CD4-positive, alpha-beta memory T cell (primary cell): Measurements from ENCODE around the gene ITSN1. TPM values are rescaled to one million over a fixed set of nuclear protein-coding genes. Genes with fewer than 3 reads are reported as not detected.

Source experiments
- CTCF ChIA-PET: fragments of 350-600 bp; sonication (Branson Sonifier 250); formaldehyde crosslinking; loops from one replicate; lab custom pipeline; 2021; ENCODE audit warnings: inconsistent platforms; ENCODE audit not compliant: partially characterized antibody; lab: Charles Lee
- POLR2A ChIA-PET: fragments of 350-600 bp; sonication (Branson Sonifier 250); formaldehyde crosslinking; loops from one replicate; lab custom pipeline; 2021; ENCODE audit not compliant: partially characterized antibody; lab: Charles Lee
- DNase-seq, 5 donors: peaks; one replicate each; pipeline versions ENCODE4 v3.0.0 to v3.0.0-alpha.2; 2020 to 2022; ENCODE audit warnings: mixed read lengths in 1 of 5
- H3K27ac ChIP-seq: one replicate; pipeline ENCODE4 v1.7.0; 2013; ENCODE audit warnings: low read depth, low read length
- H3K27me3 ChIP-seq: 2 replicates; pipeline ENCODE4 v1.7.0; 2013; ENCODE audit warnings: mild to moderate bottlenecking, low read length, moderate library complexity; ENCODE audit not compliant: insufficient read depth
- H3K36me3 ChIP-seq: 2 replicates; pipeline ENCODE4 v1.7.0; 2013; ENCODE audit warnings: mild to moderate bottlenecking, low read length, moderate library complexity; ENCODE audit not compliant: insufficient read depth
- H3K4me1 ChIP-seq: 2 replicates; pipeline ENCODE4 v1.7.0; 2013; ENCODE audit warnings: mild to moderate bottlenecking, low read length, moderate library complexity; ENCODE audit not compliant: insufficient read depth
- H3K4me3 ChIP-seq, 2 donors: one replicate each; pipeline ENCODE4 v1.7.0; 2013; ENCODE audit warnings: low read length in 2 of 2, mild to moderate bottlenecking in 1 of 2
- H3K9me3 ChIP-seq, 2 donors: one replicate each; pipeline ENCODE4 v1.7.0; 2013; ENCODE audit warnings: low read length in 2 of 2, control low read depth in 1 of 2; ENCODE audit not compliant: control insufficient read depth in 1 of 2
- H3K27ac Mint-ChIP-seq, 7 donors: one replicate each; pipeline ENCODE4 v1.8.0; 2020 to 2021; ENCODE audit warnings: mixed read lengths in 7 of 7, mild to moderate bottlenecking in 6 of 7, inconsistent platforms in 3 of 7, moderate library complexity in 3 of 7
- H3K27me3 Mint-ChIP-seq, 2 donors: one replicate each; pipeline ENCODE4 v1.8.0; 2020 to 2021; ENCODE audit warnings: mixed read lengths in 2 of 2
- H3K36me3 Mint-ChIP-seq, 2 donors: one replicate each; pipeline ENCODE4 v1.8.0; 2020 to 2021; ENCODE audit warnings: mixed read lengths in 2 of 2, inconsistent platforms in 1 of 2, mild to moderate bottlenecking in 1 of 2
- H3K4me1 Mint-ChIP-seq, 4 donors: one replicate each; pipeline ENCODE4 v1.8.0; 2020 to 2021; ENCODE audit warnings: mixed read lengths in 4 of 4, mild to moderate bottlenecking in 1 of 4
- H3K4me3 Mint-ChIP-seq, 8 donors: one replicate each; pipeline ENCODE4 v1.8.0; 2020 to 2021; ENCODE audit warnings: mixed read lengths in 8 of 8, mild to moderate bottlenecking in 7 of 8, moderate library complexity in 6 of 8, inconsistent platforms in 3 of 8
- H3K9me3 Mint-ChIP-seq, 8 donors: one replicate each; pipeline ENCODE4 v1.8.0; 2020 to 2021; ENCODE audit warnings: mixed read lengths in 8 of 8, mild to moderate bottlenecking in 5 of 8, inconsistent platforms in 3 of 8, moderate library complexity in 1 of 8
- intact Hi-C: fragments of 100-400 bp; cut with micrococcal nuclease; formaldehyde crosslinking; loops from one replicate; pipeline ENCODE4 v1.15.1; 2023
- polyA plus RNA-seq, 2 donors: library from polyadenylated mRNA; unstranded; fragments of 300-500 nt; fragmentation: Illumina TruSeq; gene quantifications; one replicate each; pipeline ENCODE4 v1.2.3, GENCODE V29; 2021
- total RNA-seq, 2 experiments: library from RNA; stranded (reverse); gene quantifications; one replicate each; pipeline ENCODE4 v1.2.3, GENCODE V29; 2021

ITSN1 gene
- total and polyA plus RNA-seq, 4 experiments from 2014 or later, result 1.0 to 3.9 (median 3.0) TPM

GRCh38 chr21:33642896-33643657 is 776 bp downstream of the ITSN1 start:
- Histone ChIP-seq H3K27ac (no peak overlapping the region), H3K4me3 (peak overlapping the region in 1 of 2 donors; percentile 94), H3K36me3 (no peaks in the 10 kb centered on the region), H3K4me1 (peaks cover 28% of the 10 kb centered on the region), H3K9me3 (no peaks in the 10 kb centered on the region), H3K27me3 (peaks cover 7% of the 10 kb centered on the region)
- Mint-ChIP-seq H3K4me1 (peaks cover 8 to 42% (median 17%) of the 10 kb centered on the region in 4 donors), H3K27ac (peak overlapping the region in 6 of 7 donors; percentile 24 to 84 (median 72)), H3K36me3 (peaks cover 0 to 9% of the 10 kb centered on the region in 2 donors), H3K9me3 (no peaks in the 10 kb centered on the region), H3K4me3 (peak overlapping the region; percentile 84 to 95 (median 92)), H3K27me3 (peaks cover 5 to 15% of the 10 kb centered on the region in 2 donors)
- intact Hi-C loops, result loop anchor here (1.0 to 5.0 kb wide), 6 partner anchors 101 to 1251 kb away; partner anchors contain the start of genes ATP5PO, CFAP298, GART and SYNJ1
- DNase-seq, result peak in 4 of 5 donors; percentile 9 to 16 (median 12)
- ChIA-PET POLR2A (no interaction called here), CTCF (no interaction called here)

DNA sequence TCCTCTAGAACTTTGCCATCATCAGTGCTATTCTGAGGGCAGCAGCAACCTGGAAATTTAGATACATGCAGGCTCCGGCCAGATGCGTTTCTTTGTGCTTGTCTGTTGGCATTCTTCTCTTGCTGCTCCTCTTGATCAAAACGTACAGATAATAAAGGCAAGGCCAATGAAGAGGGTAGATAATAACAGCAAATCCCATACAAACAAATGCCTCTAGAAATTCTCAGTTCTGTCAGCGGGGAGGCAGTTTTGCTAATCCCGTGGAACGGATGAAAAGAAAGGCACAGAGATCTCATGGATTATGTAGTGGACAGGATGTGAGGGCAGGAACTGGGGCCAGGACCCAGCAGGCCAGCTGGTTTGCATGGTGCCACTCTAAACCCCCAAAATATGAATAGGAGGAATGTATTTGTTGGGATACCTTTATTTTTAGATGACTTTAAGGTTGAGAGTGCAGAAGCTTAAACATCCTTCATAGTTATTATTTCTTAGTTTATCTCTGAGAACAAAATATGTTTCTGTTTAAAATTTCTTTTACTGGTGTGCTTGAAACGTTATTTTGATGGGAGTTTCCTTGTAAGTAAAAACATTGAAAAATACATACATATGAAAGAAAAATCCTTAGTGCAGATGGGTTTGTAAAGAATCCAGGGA is 1.5 kb downstream of the ITSN1 start:
- Mint-ChIP-seq H3K4me3 (peak overlapping the region; percentile 84 to 95 (median 92)), H3K9me3 (no peaks in the 10 kb centered on the region), H3K27me3 (peaks cover 5 to 15% of the 10 kb centered on the region in 2 donors), H3K36me3 (peaks cover 0 to 9% of the 10 kb centered on the region in 2 donors), H3K4me1 (peaks cover 6 to 38% (median 17%) of the 10 kb centered on the region in 4 donors), H3K27ac (peak overlapping the region in 1 of 7 donors; percentile 65)
- peaks cover 7% of the 10 kb centered on the region for H3K27me3 ChIP-seq
- no peak overlapping the region for H3K4me3 ChIP-seq
- no peak overlapping the region for H3K27ac ChIP-seq
- ChIA-PET CTCF (no interaction called here), POLR2A (no interaction called here)
- intact Hi-C loops, result loop anchor here (2.0 to 5.0 kb wide), 4 partner anchors 271 to 1251 kb away; partner anchors contain the start of genes ATP5PO, SYNJ1 and URB1
- H3K4me1 ChIP-seq, result peaks cover 23% of the 10 kb centered on the region
- H3K36me3 ChIP-seq, result no peaks in the 10 kb centered on the region
- no peak for DNase-seq
- no peaks in the 10 kb centered on the region for H3K9me3 ChIP-seq

GRCh38 chr21:33644383-33645074 is 2.2 kb downstream of the ITSN1 start:
- DNase-seq, result no peak
- H3K9me3 Mint-ChIP-seq, result no peaks in the 10 kb centered on the region
- POLR2A ChIA-PET, result no interaction called here
- Histone ChIP-seq H3K4me3 (no peak overlapping the region), H3K36me3 (no peaks in the 10 kb centered on the region), H3K27me3 (peaks cover 7% of the 10 kb centered on the region), H3K4me1 (peaks cover 22% of the 10 kb centered on the region), H3K27ac (no peak overlapping the region), H3K9me3 (no peaks in the 10 kb centered on the region)
- H3K36me3 Mint-ChIP-seq, result peaks cover 0 to 9% of the 10 kb centered on the region in 2 donors
- H3K4me1 Mint-ChIP-seq, result peaks cover 6 to 32% (median 17%) of the 10 kb centered on the region in 4 donors
- peaks cover 5 to 15% of the 10 kb centered on the region in 2 donors for H3K27me3 Mint-ChIP-seq
- CTCF ChIA-PET, result no interaction called here
- H3K4me3 Mint-ChIP-seq, result no peak overlapping the region
- intact Hi-C loops, result loop anchor here (5.0 kb wide), 2 partner anchors 917 to 1252 kb away; partner anchors contain the start of genes SYNJ1 and URB1
- H3K27ac Mint-ChIP-seq, result no peak overlapping the region

DNA sequence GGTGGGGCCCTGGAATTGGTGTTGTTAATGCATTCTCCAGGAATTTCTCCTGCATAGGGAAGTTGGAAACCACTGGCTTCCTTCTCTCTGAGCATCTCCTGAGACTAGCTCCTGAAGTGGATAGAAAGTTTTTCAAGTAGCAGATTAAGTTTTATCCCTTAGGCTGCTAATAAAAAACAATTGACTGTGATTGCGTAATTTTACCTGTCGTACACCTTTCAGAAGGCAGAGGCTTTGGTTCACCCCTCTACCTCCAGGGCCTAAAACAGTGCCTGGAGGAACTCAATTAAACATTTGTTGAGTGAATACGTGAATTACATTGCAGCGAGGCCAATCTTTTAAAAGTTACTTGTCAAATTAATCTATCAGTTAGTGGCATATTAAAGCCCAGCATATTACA is 3.4 kb downstream of the ITSN1 start:
- Histone ChIP-seq H3K4me1 (peaks cover 14% of the 10 kb centered on the region), H3K9me3 (no peaks in the 10 kb centered on the region), H3K4me3 (no peak overlapping the region), H3K27ac (no peak overlapping the region), H3K36me3 (no peaks in the 10 kb centered on the region), H3K27me3 (peaks cover 7% of the 10 kb centered on the region)
- ChIA-PET CTCF (interaction anchor here (1.6 kb wide), 1 partner anchor 874 kb away, joined by 3 read pairs; the partner anchor contains the start of gene PAXBP1), POLR2A (no interaction called here)
- H3K27ac Mint-ChIP-seq, result no peak overlapping the region
- H3K4me3 Mint-ChIP-seq, result no peak overlapping the region
- H3K9me3 Mint-ChIP-seq, result no peaks in the 10 kb centered on the region
- peaks cover 0 to 9% of the 10 kb centered on the region in 2 donors for H3K36me3 Mint-ChIP-seq
- intact Hi-C loops, result no loop called here
- peaks cover 6 to 27% (median 14%) of the 10 kb centered on the region in 4 donors for H3K4me1 Mint-ChIP-seq
- no peak for DNase-seq
- H3K27me3 Mint-ChIP-seq, result peaks cover 5 to 15% of the 10 kb centered on the region in 2 donors

DNA sequence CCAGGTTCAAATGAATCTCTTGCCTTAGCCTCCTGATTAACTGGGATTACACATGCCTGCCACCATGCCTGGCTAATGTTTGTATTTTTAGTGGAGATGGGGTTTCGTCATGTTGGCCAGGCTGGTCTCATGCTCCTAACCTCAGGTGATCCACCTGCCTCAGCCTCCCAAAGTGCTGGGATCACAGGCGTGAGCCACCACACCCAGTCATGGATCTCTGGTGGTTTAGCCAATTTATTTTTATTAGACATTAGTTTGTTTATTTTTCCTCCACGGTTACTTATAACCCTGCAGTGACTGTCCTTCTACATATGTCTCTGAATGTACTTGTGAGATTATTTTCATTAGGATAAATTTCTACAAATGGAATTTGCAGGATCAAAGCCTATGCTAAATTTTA is 5.3 kb downstream of the ITSN1 start:
- peaks cover 5 to 13% of the 10 kb centered on the region in 2 donors for H3K27me3 Mint-ChIP-seq
- peaks cover 2 to 11% (median 7%) of the 10 kb centered on the region in 4 donors for H3K4me1 Mint-ChIP-seq
- POLR2A ChIA-PET, result no interaction called here
- H3K9me3 Mint-ChIP-seq, result no peaks in the 10 kb centered on the region
- no peaks in the 10 kb centered on the region for H3K36me3 ChIP-seq
- H3K4me3 ChIP-seq, result no peak overlapping the region
- CTCF ChIA-PET, result no interaction called here
- no peak overlapping the region for H3K4me3 Mint-ChIP-seq
- peaks cover 7% of the 10 kb centered on the region for H3K4me1 ChIP-seq
- H3K36me3 Mint-ChIP-seq, result peaks cover 0 to 2% of the 10 kb centered on the region in 2 donors
- intact Hi-C loops, result no loop called here
- no peaks in the 10 kb centered on the region for H3K9me3 ChIP-seq
- peaks cover 7% of the 10 kb centered on the region for H3K27me3 ChIP-seq
- H3K27ac Mint-ChIP-seq, result no peak overlapping the region
- H3K27ac ChIP-seq, result no peak overlapping the region
- no peak for DNase-seq

DNA sequence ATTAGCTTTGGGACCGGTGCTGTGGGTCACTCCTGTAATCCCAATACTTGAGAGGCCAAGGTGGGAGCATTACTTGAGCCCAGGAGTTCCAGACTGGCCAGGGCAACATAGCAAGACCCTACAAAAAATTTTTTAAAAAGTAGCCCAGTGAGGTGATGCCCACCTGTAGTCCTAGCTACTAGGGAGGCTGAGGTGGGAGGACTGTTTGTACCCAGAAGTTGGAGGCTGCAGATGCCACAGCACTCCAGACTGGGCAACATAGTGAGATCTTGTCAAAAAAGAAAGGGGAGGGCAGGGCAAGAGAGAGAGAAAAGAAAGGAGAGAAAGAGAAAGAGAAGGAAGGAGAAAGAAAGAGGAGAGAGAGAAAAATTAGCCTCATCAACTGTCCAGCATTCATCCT is 6.3 kb downstream of the ITSN1 start:
- H3K4me1 Mint-ChIP-seq, result peaks cover 1 to 6% (median 4%) of the 10 kb centered on the region in 4 donors
- ChIA-PET POLR2A (no interaction called here), CTCF (no interaction called here)
- DNase-seq, result no peak
- Histone ChIP-seq H3K4me3 (no peak overlapping the region), H3K9me3 (no peaks in the 10 kb centered on the region), H3K27ac (no peak overlapping the region), H3K4me1 (peaks cover 3% of the 10 kb centered on the region), H3K27me3 (peaks cover 6% of the 10 kb centered on the region), H3K36me3 (no peaks in the 10 kb centered on the region)
- intact Hi-C loops, result no loop called here
- no peaks in the 10 kb centered on the region for H3K9me3 Mint-ChIP-seq
- no peak overlapping the region for H3K27ac Mint-ChIP-seq
- H3K36me3 Mint-ChIP-seq, result peaks cover 0 to 2% of the 10 kb centered on the region in 2 donors
- peaks cover 4 to 9% of the 10 kb centered on the region in 2 donors for H3K27me3 Mint-ChIP-seq
- H3K4me3 Mint-ChIP-seq, result no peak overlapping the region
